Vein endothelial cell (primary cell): Measurements from ENCODE around the gene LPA. TPM values are rescaled to one million over a fixed set of nuclear protein-coding genes. Genes with fewer than 3 reads are reported as not detected.

Experiments used
- total RNA-seq: library from RNA; depleted of rRNA; stranded (reverse); fragments of >200 nt; gene quantifications from 2 replicates; pipeline ENCODE4 v1.2.3, GENCODE V29; 2012

Gene LPA
- total RNA-seq, result not detected in 2 replicates

GRCh38 chr6:160664198-160664597 is at the start of gene LPA:
TSS of gene LPA (minus strand) at chr6:160664275. CDS start at chr6:160664214, 61 bp downstream.

GRCh38 chr6:160701918-160702680 is 38.0 kb upstream of the LPA start, which contains the start of gene PLG:
TSS of gene PLG (plus strand) at chr6:160702244. CDS start at chr6:160702305, 61 bp downstream.

Other genes starting within 250 kb of the LPA start
- not detected in 2 replicates for gene PLG, start 38.0 kb upstream of the LPA start, total RNA-seq